DND-41 (cell line): ENCODE data around the gene PMS2.
"Not testable (repeated sequence)": the region's sequence is repeated elsewhere in the genome, so short reads cannot be mapped to it uniquely, and the experiment has no call there.

Experiments used
- ATAC-seq: fragments of 200-7000 bp; cut with Tn5 transposase; 3 replicates; pipeline ENCODE4 v1.9.1; 2021; ENCODE audit warnings: low read depth; ENCODE audit not compliant: insufficient read depth
- DNase-seq: peaks from one replicate; pipeline ENCODE4 v3.0.0-alpha.2; 2020
- H2AFZ ChIP-seq: 2 replicates; pipeline ENCODE4 v1.6.0; 2012; ENCODE audit warnings: low read depth, low read length
- H3K27ac ChIP-seq: 2 replicates; pipeline ENCODE4 v1.5.1; 2012; ENCODE audit warnings: low read length, inconsistent platforms
- H3K27me3 ChIP-seq: fragments of 200-600 bp; sonication (generic); 2 replicates; pipeline ENCODE4 v1.6.0; 2012; ENCODE audit warnings: low read length, mild to moderate bottlenecking, inconsistent platforms; ENCODE audit not compliant: insufficient read depth, poor library complexity
- H3K36me3 ChIP-seq: 2 replicates; pipeline ENCODE4 v1.5.1; 2012; ENCODE audit warnings: low read length, inconsistent platforms; ENCODE audit not compliant: insufficient read depth
- H3K4me1 ChIP-seq: 2 replicates; pipeline ENCODE4 v1.5.1; 2012; ENCODE audit warnings: mild to moderate bottlenecking, low read length; ENCODE audit not compliant: insufficient read depth
- H3K4me2 ChIP-seq: 2 replicates; pipeline ENCODE4 v1.6.0; 2012; ENCODE audit warnings: mild to moderate bottlenecking, moderate library complexity, low read length, inconsistent platforms; ENCODE audit not compliant: insufficient read depth
- H3K4me3 ChIP-seq, 2 experiments: fragments of 200-600 bp in 1 of 2; shearing (Covaris generic) in 1 of 2; 2 replicates each; pipeline ENCODE4 v1.5.1; 2012 to 2016; ENCODE audit warnings: inconsistent platforms in 2 of 2, low read length in 2 of 2, mild to moderate bottlenecking in 2 of 2, low read depth in 1 of 2, moderate library complexity in 1 of 2
- H3K79me2 ChIP-seq: 2 replicates; pipeline ENCODE4 v1.6.0; 2012; ENCODE audit warnings: low read length, inconsistent platforms; ENCODE audit not compliant: insufficient read depth
- H3K9ac ChIP-seq: 2 replicates; pipeline ENCODE4 v1.6.0; 2012; ENCODE audit warnings: low read depth, mild to moderate bottlenecking, inconsistent platforms, low read length, moderate library complexity
- H3K9me3 ChIP-seq: 2 replicates; pipeline ENCODE4 v1.5.1; 2012; ENCODE audit warnings: low read length, moderate library complexity, mild to moderate bottlenecking, inconsistent platforms; ENCODE audit not compliant: insufficient read depth, severe bottlenecking
- H4K20me1 ChIP-seq: 2 replicates; pipeline ENCODE4 v1.6.0; 2012; ENCODE audit warnings: low read length; ENCODE audit not compliant: insufficient read depth

PMS2 gene

DNA sequence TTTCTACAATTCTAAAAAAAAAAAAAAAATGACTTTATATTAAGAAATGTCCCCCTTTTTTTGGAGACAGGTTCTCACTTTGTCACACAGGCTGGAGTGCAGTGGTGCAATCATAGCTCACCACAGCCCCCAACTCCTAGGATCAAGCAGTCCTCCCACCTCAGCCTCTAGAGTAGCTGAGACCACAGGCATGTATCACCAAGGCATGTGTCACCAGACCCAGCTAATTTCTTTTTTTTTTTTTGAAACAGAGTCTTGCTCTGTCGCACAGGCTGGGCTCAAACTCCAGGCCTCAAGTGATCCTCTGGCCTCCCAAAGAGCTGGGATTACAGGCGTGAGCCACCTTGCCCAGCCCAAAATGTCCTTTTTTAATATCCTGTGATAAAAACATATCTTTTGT, 84.7 kb downstream of the PMS2 start:
- not testable (repeated sequence) for H3K4me3 ChIP-seq, H3K27me3 ChIP-seq, H3K4me2 ChIP-seq, H3K4me1 ChIP-seq, H3K36me3 ChIP-seq, ATAC-seq, H4K20me1 ChIP-seq, DNase-seq, H3K79me2 ChIP-seq, H3K9ac ChIP-seq, H3K9me3 ChIP-seq, H2AFZ ChIP-seq, H3K27ac ChIP-seq
